Progenitor cell of endocrine pancreas (in vitro differentiated cells): ENCODE data around the gene OR4A5. TPM values are rescaled to one million over a fixed set of nuclear protein-coding genes. Genes with fewer than 3 reads are reported as not detected.
"Not testable (repeated sequence)": the region's sequence is repeated elsewhere in the genome, so short reads cannot be mapped to it uniquely, and the experiment has no call there.

Experiments
- DNase-seq: peaks from one replicate; pipeline ENCODE4 v3.0.0; 2021; ENCODE audit warnings: low spot score; ENCODE audit not compliant: unreplicated experiment
- H3K27ac Mint-ChIP-seq: 2 replicates; pipeline ENCODE4 v1.8.0; 2021; ENCODE audit warnings: mild to moderate bottlenecking, moderate library complexity, mixed read lengths
- H3K27me3 Mint-ChIP-seq: 2 replicates; pipeline ENCODE4 v1.8.0; 2021; ENCODE audit warnings: mixed read lengths
- H3K36me3 Mint-ChIP-seq: 2 replicates; pipeline ENCODE4 v1.8.0; 2022; ENCODE audit warnings: mixed read lengths; ENCODE audit not compliant: insufficient read depth
- H3K4me1 Mint-ChIP-seq: 2 replicates; pipeline ENCODE4 v1.8.0; 2021; ENCODE audit warnings: low read depth, mixed read lengths
- H3K4me3 Mint-ChIP-seq: 2 replicates; pipeline ENCODE4 v1.8.0; 2021; ENCODE audit warnings: low read depth, mild to moderate bottlenecking, moderate library complexity, mixed read lengths
- H3K9me3 Mint-ChIP-seq: 2 replicates; pipeline ENCODE4 v1.8.0; 2021; ENCODE audit warnings: low read depth, mixed read lengths
- long read RNA-seq: library from polyadenylated mRNA; unstranded; transcript quantifications from one replicate; pipeline ENCODE4 v2.0.0, GENCODE V29; 2020
- total RNA-seq: library from RNA; stranded (reverse); gene quantifications from 2 replicates; pipeline ENCODE4 v1.2.1, GENCODE V29; 2021

Gene OR4A5, protein sequence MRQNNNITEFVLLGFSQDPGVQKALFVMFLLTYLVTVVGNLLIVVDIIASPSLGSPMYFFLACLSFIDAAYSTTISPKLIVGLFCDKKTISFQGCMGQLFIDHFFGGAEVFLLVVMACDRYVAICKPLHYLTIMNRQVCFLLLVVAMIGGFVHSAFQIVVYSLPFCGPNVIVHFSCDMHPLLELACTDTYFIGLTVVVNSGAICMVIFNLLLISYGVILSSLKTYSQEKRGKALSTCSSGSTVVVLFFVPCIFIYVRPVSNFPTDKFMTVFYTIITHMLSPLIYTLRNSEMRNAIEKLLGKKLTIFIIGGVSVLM
- total RNA-seq: not detected in 2 replicates
- long read RNA-seq: 0 reads

DNA sequence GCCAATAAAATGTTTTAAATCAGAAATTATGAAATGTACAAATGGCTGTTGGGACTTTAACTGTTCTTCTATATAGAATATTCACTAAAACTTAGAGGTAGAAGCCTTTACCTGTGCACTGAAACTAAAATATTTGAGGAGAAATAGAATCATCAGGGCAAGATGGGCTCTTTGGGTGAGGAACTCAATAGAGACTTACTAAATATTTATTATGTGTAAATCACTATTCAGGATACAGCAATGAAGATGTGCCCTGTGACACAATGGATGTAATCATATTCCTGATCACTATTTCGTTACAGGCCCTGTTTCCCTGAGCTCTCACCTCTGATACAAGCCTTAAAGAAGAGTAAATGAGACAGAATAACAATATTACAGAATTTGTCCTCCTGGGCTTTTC, at the start of gene OR4A5:
OR4A5 (plus strand) TSS at position 301 of the 400 bp plus-strand sequence; CDS start at position 354, 53 bp downstream.
- H3K36me3 Mint-ChIP-seq, H3K27me3 Mint-ChIP-seq, H3K27ac Mint-ChIP-seq, H3K4me3 Mint-ChIP-seq, DNase-seq, H3K4me1 Mint-ChIP-seq: not testable (repeated sequence)
- H3K9me3 Mint-ChIP-seq: peaks cover 62% of the 10 kb centered on the region

DNA sequence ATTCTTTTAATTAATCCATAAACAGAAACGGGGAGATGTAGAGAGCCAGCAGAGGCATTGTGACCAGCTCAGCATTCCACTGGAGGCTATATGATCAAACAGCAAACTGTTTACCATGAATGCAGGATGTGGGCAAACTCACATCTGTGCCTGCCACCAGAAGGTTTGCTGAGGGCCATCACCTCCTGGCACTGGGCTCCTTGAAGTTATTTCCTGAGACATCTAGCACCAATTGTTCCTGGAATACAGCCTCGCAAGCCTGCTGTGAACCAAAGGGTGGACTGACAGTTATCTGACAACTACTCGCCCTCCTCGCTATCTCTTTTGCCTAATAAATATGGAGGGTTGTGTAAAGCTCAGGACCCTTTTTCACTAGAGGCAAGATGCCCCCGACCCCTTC, 13.5 kb downstream of the OR4A5 start:
- H3K27me3 Mint-ChIP-seq, H3K4me3 Mint-ChIP-seq, DNase-seq, H3K27ac Mint-ChIP-seq, H3K36me3 Mint-ChIP-seq, H3K4me1 Mint-ChIP-seq: not testable (repeated sequence)
- H3K9me3 Mint-ChIP-seq: peaks cover 36% of the 10 kb centered on the region

Other genes starting within 250 kb of the OR4A5 start
- not detected in 2 replicates for gene OR4C46, start 102.8 kb upstream of the OR4A5 start, total RNA-seq